ENCODE results near the gene MLH1. TPM values are rescaled to one million over a fixed set of nuclear protein-coding genes. Genes with fewer than 3 reads are reported as not detected.

Gene MLH1
- total RNA-seq, 1 donor from 2014 or later: 53.8 TPM

DNA sequence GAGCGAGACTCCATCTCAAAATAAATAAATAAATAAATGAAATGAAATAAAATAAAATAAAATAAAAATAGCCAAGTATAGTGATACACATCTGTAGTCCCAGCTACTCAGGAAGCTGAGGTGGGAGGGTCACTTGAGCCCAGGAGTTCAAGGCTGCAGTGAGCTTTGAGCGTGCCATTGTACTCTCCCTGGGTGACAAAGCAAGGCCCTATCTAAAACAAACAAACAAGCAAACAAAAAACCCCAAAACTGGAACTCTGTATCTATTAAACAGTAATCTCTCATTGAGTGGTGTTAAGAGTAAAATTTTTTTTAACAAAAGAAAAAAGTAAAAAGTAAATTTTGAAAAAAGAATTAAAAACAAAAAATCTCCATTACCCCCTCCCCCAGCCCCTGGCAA is 21.2 kb upstream of the MLH1 start:
- FAIRE-seq: no peak
- no peak for DNase-seq (ENCODE audit: low spot score in 2 of 2)

DNA sequence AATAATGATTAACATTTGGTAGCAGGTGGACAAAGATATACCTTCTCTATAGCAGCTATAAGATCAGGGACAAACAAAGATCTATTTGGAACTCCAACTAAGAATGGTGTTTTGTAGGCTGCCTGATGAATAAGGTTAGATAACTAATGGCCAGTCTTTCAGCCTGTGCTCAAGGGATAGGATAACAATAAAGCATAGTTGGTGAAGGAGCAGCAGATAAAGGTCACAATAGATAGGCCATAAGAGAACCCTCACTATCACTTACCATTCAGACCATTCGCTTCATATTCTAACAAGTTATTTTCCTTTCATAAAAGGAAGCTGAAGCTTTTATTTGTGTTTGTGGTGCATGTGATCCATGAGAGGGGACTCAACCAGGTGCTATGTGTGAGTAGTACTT is 20.2 kb upstream of the MLH1 start:
- FAIRE-seq: no peak
- no peak for DNase-seq (ENCODE audit: low spot score in 2 of 2)

DNA sequence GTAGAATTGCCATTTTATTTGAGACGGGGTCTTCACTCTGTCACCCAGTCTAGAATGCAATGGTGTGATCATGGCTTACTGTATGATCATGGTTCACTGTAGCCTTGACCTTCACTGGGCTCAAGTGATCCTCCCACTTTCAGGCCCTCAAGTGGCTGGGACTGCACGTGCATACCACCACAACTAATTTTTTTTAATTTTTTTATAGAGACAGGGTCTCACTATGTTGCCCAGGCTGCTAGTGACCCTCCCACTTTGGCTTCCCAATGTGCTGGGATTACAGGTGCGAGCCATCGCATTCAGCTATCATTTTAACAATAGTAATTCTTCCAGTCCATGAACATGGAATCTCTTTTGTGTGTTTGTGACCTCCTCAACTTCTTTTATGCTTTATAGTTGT is 12.3 kb upstream of the MLH1 start:
- FAIRE-seq (no peak), DNase-seq (ENCODE audit: low spot score in 2 of 2) (no peak)

DNA sequence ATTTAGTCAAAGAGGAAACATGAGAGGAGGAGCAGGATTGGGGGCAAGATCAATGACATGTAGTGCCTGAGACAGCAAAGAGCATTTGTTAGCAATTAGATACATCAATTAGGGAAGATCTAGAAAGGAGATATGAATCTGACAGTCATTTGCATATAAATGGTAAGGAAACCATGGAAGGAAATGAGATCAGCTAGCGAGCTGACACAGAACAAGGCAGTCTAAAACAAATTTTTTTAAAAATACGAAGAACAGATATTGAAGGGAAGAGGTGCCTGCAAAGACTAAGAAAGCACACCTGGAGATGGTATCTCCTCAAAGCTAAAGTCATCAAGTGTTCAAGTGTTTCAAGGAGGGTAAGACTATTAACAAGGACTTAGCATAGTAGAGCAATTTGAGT is 5.0 kb upstream of the MLH1 start:
- FAIRE-seq: no peak

DNA sequence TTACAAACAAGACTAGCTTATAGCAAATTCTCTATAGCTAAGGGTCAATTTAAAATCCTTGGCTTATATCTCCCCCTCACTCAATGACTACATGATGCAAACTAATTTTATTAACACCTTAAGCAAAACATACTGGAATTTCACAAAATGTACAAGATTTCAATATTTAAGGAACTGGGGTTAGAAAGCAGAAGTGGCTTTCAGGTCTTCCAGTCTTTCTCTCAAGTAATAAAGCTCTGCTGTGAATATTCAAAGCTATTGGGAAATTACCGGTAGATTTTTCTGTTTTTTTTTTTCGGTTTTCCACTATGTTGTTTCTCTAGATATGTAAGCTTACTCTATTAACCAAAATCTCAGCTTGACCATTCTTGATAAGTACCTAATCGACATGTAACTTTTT is 4.3 kb upstream of the MLH1 start:
- no peak for DNase-seq (ENCODE audit: low spot score in 2 of 2)
- FAIRE-seq: no peak

More for the DNA sequence above, 5.0 kb upstream of the MLH1 start:
- DNase-seq (ENCODE audit: low spot score in 2 of 2): no peak

DNA sequence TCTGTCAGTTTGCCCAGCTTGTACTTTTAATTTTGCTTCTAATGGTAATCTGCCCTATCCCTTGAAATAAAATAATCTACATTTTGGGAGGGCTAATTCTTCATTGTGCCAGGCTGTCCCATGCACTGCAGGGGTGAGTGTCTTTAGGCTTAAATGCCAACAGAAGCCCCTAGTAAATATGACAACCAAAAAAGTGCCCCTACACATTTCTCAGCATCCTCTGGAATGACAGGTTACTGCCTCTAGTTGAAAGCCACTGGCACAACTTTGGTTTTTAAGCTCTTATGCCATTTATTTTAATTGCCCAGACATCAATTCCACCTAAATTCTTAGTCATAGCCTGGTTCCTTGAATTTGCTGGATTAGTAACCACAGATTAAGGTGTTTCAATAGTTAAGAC is 3.8 kb upstream of the MLH1 start:
- DNase-seq (ENCODE audit: low spot score in 2 of 2): no peak
- FAIRE-seq: no peak

DNA sequence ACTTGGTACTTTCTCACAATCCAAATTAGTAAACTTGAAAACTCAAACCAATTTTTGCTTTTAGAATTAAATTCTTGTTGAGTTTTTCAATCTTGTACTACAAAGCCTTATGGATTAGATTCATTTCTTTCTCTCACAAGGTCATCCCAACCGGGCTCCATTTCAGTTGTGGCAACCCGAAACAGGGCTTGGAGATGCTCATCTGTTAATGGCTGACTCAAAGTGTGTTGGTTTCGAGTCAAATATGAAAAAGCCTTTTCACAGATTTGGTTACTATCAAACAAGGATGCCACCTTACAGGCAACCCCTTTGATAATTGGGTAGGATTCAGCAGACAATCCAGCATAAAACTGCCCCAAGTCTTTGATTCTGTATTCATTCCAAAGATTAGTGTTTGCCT is 2.2 kb upstream of the MLH1 start:
- no peak for DNase-seq (ENCODE audit: low spot score in 2 of 2)
- FAIRE-seq: no peak

DNA sequence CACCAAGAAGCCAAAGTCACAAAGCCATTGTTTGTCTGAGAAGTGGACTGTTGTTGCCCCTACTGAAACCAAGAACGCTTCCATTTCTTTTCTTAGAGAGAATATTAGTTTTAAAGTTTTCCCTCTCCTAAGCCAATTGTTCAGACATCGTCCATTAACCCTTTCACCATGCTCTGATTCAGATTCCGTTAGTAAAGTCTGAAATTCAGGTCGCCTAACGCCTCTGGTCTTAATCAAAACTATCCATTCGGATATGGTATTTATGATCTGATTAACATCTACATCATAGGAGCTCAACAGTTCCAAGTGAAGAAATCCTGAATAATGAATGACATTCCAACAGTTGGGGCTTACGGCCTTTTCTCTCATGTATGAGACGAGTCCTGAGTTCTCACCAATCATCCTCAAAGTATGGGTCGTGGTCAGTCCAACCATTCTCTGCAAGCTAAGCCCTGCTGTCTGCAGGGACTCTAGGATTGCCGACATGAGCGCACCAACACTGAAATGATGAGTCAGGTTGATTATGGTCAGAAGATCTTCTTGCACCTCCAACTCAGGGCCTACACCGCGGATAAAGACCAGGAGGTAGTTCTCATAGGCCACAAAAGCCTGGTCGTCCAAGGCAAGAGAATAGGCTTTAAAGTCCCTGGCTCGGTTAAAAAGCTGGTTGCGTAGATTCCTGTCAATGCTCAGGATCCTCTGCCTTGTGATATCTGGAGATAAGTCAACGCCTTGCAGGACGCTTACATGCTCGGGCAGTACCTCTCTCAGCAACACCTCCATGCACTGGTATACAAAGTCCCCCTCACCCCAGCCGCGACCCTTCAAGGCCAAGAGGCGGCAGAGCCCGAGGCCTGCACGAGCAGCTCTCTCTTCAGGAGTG is 1.2 kb upstream of the MLH1 start:
- no peak for DNase-seq (ENCODE audit: low spot score in 2 of 2)
- no peak for FAIRE-seq

DNA sequence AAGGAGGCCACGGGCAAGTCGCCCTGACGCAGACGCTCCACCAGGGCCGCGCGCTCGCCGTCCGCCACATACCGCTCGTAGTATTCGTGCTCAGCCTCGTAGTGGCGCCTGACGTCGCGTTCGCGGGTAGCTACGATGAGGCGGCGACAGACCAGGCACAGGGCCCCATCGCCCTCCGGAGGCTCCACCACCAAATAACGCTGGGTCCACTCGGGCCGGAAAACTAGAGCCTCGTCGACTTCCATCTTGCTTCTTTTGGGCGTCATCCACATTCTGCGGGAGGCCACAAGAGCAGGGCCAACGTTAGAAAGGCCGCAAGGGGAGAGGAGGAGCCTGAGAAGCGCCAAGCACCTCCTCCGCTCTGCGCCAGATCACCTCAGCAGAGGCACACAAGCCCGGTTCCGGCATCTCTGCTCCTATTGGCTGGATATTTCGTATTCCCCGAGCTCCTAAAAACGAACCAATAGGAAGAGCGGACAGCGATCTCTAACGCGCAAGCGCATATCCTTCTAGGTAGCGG is 452 bp upstream of the MLH1 start, which contains the start of gene EPM2AIP1:
Gene EPM2AIP1, minus strand, starts transcription at position 326 of the 520 bp plus-strand sequence. Its CDS starts 54 bp downstream, at position 272.
- peak; percentile 85 to 92 for DNase-seq (ENCODE audit: low spot score in 2 of 2)
- no peak for FAIRE-seq

DNA sequence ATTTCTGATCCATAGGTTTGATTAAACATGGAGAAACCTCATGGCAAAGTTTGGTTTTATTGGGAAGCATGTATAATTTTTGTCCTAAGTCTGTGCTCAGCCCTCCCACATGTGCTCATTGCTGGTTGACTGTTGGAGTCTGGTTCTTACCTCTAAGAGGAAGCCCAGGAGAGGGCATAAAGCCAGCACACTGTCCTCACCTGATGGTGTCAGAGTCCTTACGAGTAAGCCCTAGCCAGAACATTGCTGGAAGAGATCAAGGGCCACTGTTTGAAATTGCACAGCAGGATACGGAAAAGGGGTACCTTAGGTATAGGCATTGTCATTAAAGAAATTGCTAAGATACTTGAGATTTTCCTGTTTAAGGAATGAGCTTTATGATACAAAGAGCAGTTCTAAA is 21.3 kb downstream of the MLH1 start:
- no peak for DNase-seq (ENCODE audit: low spot score in 2 of 2)

DNA sequence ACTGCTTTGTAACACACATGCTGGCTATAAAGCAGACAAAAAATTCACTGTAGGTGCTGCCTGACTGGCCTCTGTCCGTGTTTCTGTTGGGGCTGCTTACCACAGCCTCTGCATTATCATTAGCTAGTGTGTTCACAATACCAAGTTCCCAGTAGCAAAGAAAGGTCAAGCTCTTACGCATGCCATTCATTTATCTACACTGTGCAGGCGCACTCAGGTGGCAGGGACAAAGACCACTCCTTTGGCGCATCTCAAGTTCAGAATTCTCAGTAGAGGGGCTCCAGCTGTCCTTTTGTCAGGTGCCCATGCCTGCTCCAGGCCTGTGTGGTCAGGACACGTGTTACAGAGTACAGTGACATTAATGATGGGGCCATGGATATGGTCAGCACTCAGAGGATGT is 22.3 kb downstream of the MLH1 start:
- no peak for DNase-seq (ENCODE audit: low spot score in 2 of 2)
- FAIRE-seq: no peak

More for the DNA sequence above, 21.3 kb downstream of the MLH1 start:
- no peak for FAIRE-seq

DNA sequence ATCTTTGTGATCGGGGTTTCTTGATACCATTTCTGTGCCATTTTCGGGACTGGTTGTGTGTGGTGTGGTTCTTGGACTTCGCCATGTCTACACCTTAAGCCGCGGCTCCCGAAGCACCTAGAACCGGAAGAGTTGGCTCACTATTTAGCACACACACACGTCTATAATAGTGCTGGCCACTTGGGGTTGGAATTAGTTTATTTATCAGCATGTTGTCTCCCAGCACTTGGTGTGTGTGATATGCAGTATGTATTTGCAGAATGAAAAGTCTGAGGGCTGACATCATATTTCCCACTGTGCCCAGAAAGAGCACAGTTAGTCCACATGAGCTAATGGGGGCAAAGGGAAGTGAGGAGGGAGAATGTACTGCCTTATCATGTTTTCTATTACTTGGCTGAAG is 23.6 kb downstream of the MLH1 start:
- DNase-seq (ENCODE audit: low spot score in 2 of 2) (no peak), FAIRE-seq (no peak)

DNA sequence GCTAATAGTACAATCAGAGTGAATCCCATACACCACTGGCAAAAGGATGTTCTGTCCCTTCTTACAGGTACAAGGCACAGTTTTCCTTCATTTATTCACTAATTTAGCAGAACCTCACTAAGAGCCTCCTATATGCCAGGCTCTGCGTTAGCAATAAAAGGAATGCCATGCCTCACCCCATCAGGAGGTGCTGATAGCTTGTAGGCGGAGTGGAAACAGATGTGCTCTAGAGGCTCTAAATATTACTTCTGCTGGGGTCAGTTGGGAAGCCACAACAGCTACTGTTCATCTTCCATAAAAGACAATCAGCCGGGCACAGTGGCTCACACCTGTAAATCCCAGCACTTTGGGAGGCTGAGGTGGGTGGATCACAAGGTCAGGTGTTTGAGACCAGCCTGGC is 24.4 kb downstream of the MLH1 start:
- no peak for DNase-seq (ENCODE audit: low spot score in 2 of 2)
- FAIRE-seq: no peak

DNA sequence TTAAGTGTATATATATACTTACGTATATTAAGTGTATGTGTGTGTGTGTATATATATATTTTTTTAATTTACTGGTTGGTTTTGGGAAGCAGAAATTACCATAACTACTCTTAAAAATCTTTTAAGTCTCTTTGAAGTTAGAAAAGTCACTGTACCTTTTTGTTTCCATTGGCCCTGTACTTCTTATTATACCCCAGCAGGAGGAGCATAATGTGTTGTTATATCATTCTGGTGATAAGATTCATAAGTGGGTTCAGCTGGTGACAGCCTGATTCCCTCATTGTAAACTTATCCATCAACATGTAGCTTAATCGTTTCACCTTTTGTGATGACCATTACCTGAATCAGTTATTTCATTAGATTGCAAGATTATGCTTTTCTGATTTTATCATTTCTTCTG is 30.8 kb downstream of the MLH1 start:
- no peak for DNase-seq (ENCODE audit: low spot score in 2 of 2)
- no peak for FAIRE-seq

DNA sequence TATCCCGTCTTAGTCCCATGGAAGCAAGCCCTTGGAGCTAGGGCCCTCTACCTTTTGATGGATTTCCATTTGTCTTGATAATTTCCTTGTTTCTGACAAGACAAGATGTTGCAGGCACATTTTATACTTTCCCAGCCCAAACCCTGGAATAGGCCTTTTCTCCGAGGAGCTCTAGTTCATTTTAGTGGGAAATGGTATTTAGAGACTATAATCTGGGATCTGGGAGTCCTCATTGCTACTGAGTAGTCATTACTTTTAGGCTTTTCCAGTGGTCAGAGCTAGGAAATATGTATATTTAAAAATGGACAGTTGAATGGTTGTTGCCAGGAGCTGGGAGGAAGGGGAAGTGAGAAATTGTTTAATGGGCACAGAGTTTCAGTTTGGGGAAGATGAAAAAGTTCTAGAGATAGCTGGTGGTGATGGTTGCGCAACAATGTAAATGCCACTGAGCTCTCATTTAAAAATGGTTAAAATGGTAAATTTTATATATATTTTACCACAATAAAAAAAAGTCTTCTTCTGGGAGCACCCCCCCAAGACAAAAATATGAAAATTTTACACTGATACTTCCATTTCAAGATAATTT is 31.6 kb downstream of the MLH1 start:
- FAIRE-seq: no peak
- DNase-seq (ENCODE audit: low spot score in 2 of 2): no peak

DNA sequence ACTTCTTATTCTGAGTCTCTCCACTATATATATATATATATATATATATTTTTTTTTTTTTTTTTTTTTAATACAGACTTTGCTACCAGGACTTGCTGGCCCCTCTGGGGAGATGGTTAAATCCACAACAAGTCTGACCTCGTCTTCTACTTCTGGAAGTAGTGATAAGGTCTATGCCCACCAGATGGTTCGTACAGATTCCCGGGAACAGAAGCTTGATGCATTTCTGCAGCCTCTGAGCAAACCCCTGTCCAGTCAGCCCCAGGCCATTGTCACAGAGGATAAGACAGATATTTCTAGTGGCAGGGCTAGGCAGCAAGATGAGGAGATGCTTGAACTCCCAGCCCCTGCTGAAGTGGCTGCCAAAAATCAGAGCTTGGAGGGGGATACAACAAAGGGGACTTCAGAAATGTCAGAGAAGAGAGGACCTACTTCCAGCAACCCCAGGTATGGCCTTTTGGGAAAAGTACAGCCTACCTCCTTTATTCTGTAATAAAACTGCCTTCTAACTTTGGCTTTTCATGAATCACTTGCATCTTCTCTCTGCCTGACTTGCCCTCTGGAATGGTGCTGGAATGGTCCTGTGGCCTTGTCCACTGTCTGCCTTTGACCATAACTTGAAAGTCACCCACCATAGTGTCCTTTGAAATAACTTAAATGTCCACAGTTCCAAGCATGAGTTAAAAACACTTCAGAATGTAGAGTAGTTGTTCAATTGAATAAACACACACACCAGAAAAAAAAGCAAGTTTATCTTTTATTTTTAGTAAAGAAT is 32.4 kb downstream of the MLH1 start:
- no peak for DNase-seq (ENCODE audit: low spot score in 2 of 2)
- no peak for FAIRE-seq

DNA sequence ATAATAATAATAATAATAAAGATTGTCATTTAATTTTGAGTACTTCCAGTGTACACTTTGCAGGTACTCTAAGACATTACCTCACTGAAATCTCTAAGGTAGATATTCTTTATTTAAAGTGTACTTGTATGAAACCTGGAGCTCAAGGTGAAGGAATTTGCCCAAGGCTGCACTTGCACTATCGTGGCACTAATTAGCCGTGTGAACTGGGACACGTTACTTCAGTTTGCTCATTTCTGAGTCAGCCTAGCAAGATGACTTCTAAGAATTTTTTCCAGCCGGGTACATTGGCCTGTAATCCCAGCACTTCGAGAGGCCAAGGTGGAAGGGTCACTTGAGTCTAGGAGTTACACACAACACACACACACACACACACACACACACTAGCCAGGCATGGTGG is 33.5 kb downstream of the MLH1 start:
- DNase-seq (ENCODE audit: low spot score in 2 of 2) (no peak), FAIRE-seq (no peak)

DNA sequence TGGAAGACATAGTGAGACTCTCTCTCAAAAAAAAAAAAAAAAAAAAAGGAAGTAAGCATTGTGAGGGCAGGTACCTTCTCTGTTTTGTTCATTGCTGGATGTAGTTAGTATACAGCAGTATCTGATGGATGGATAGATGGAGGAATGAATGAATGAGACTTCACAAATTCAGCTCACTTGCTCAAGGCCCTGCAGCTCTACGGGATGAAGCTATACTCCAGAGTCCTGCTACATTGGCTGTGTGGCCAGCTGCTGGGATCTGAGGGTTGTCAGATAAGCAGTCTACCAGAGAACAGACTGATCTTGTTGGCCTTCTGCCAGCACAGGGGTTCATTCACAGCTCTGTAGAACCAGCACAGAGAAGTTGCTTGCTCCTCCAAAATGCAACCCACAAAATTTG is 35.0 kb downstream of the MLH1 start:
- DNase-seq (ENCODE audit: low spot score in 2 of 2): no peak
- no peak for FAIRE-seq

DNA sequence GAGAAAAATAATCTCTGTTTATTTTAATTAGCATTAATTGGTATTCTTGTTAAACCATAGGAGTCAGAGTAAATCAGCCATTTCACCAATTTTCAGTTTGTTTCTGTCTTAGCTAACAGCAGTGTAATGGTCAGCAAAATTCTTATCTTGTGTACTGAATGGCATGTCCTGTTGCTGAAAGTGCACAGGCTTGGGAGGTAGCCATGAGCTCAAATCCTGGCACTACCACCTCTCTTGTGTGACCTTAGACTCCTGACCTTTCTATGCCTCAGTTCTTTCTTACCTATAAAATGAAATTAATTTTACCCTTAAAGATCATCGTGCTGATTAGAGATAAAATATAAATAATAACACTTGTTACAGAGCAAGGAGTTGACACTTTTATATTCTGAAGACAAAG is 35.8 kb downstream of the MLH1 start:
- DNase-seq (ENCODE audit: low spot score in 2 of 2): no peak
- FAIRE-seq: no peak

DNA sequence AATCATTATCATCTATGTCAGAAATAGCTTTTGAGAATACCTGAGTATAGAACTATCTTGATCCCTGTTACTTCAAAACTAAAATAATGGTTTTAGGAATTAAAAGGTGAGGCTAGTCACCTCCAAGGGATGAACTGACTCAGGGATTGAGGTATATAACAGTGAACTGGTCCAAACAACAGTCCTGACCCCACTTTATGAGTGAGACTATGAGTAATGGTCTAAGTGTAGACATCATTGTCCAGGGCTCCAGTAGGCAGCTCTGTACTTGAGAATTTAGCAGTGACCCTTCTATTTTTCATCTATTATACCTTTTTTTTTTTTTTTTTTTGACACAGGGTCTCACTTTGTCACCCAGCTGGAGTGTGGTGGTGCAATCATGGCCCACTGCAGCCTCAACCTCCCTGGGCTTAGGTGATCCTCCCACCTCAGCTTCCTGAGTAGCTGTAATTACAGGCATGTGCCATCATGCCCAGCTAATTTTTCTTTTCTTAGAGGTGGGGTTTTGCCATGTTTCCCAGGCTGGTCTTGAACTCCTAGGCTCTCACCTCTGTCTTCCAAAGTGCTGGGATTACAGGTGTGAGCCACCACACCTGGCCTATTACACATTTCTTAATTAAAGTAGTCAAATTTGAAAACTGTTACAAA is 36.3 kb downstream of the MLH1 start:
- DNase-seq (ENCODE audit: low spot score in 2 of 2) (no peak), FAIRE-seq (no peak)

DNA sequence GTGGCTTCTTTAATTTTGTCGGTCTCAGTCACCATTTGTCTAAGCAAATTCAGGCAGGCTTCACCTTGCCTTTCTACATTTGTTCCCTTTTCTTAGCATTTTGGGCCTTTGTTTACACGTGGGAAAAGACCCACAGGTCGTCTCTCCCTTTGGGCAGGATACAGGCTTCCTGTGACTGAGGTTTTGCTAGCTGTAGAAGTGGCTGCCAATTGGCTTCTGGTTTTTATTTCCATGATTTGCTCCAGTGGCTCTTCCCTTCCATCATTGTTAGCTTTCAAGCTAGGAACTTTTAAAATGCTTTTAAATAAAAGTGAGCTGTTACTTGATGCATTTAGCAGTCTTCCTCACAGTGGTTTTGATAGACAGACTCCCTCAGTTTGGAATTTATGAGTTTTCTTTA is 37.3 kb downstream of the MLH1 start:
- FAIRE-seq: no peak
- no peak for DNase-seq (ENCODE audit: low spot score in 2 of 2)

Data from frontal cortex (tissue), 4 donors.